HEK293 (cell line): ENCODE results near the gene DDIT4.
A peak's percentile ranks its signal among the peaks of the same experiment; 100 is the strongest.

Experiments used
- AEBP2 ChIP-seq: fragments of 450-650 bp; formaldehyde crosslinking; IDR thresholded peaks from 2 replicates; pipeline ENCODE4 v1.5.1; 2016; ENCODE audit warnings: missing biosample characterization, missing genetic modification characterization, borderline replicate concordance
- GFI1B ChIP-seq: fragments of 450-650 bp; formaldehyde crosslinking; IDR thresholded peaks from 2 replicates; pipeline ENCODE4 v1.5.1; 2016; ENCODE audit warnings: missing biosample characterization, missing genetic modification characterization
- RBAK ChIP-seq: fragments of 450-650 bp; formaldehyde crosslinking; IDR thresholded peaks from 2 replicates; pipeline ENCODE4 v1.5.1; 2016; ENCODE audit warnings: missing biosample characterization, missing genetic modification characterization
- SP3 ChIP-seq: fragments of 450-650 bp; formaldehyde crosslinking; IDR thresholded peaks from 2 replicates; pipeline ENCODE4 v1.5.1; 2016; ENCODE audit warnings: missing biosample characterization, missing genetic modification characterization
- TSHZ1 ChIP-seq: fragments of 450-650 bp; formaldehyde crosslinking; IDR thresholded peaks from 2 replicates; pipeline ENCODE4 v1.5.1; 2016; ENCODE audit warnings: missing biosample characterization, missing genetic modification characterization, borderline replicate concordance
- WT1 ChIP-seq: fragments of 450-650 bp; formaldehyde crosslinking; IDR thresholded peaks from 2 replicates; pipeline ENCODE4 v1.5.1; 2016; ENCODE audit warnings: missing biosample characterization, missing genetic modification characterization
- ZBTB11 ChIP-seq: fragments of 450-650 bp; formaldehyde crosslinking; conservative IDR thresholded peaks from 2 replicates; pipeline ENCODE4 v1.5.1; 2016; ENCODE audit warnings: low read depth, missing biosample characterization, missing genetic modification characterization
- ZBTB7A ChIP-seq: fragments of 450-650 bp; formaldehyde crosslinking; IDR thresholded peaks from 2 replicates; pipeline ENCODE4 v1.5.1; 2016; ENCODE audit warnings: low read depth, missing biosample characterization, missing genetic modification characterization
- ZBTB8A ChIP-seq: fragments of 450-650 bp; formaldehyde crosslinking; IDR thresholded peaks from 2 replicates; pipeline ENCODE4 v1.5.1; 2016; ENCODE audit warnings: missing biosample characterization, missing genetic modification characterization
- ZNF138 ChIP-seq: fragments of 450-650 bp; formaldehyde crosslinking; IDR thresholded peaks from 2 replicates; pipeline ENCODE4 v1.5.1; 2016; ENCODE audit warnings: missing biosample characterization, missing genetic modification characterization, borderline replicate concordance
- ZNF140 ChIP-seq: fragments of 450-650 bp; formaldehyde crosslinking; IDR thresholded peaks from 2 replicates; pipeline ENCODE4 v1.5.1; 2016; ENCODE audit warnings: missing biosample characterization, missing genetic modification characterization
- ZNF157 ChIP-seq: fragments of 450-650 bp; formaldehyde crosslinking; IDR thresholded peaks from 2 replicates; pipeline ENCODE4 v1.5.1; 2016; ENCODE audit warnings: missing biosample characterization, missing genetic modification characterization
- ZNF266 ChIP-seq: fragments of 450-650 bp; formaldehyde crosslinking; IDR thresholded peaks from 2 replicates; pipeline ENCODE4 v1.5.1; 2016; ENCODE audit warnings: missing biosample characterization, missing genetic modification characterization, low read depth
- ZNF341 ChIP-seq: fragments of 450-650 bp; formaldehyde crosslinking; IDR thresholded peaks from 2 replicates; pipeline ENCODE4; 2016; ENCODE audit warnings: low read depth, missing biosample characterization, missing genetic modification characterization
- ZNF354C ChIP-seq: fragments of 450-650 bp; formaldehyde crosslinking; IDR thresholded peaks from 2 replicates; pipeline ENCODE4 v1.5.1; 2016; ENCODE audit warnings: missing biosample characterization, missing genetic modification characterization, low read depth, borderline replicate concordance
- ZNF366 ChIP-seq: fragments of 450-650 bp; formaldehyde crosslinking; conservative IDR thresholded peaks from 2 replicates; pipeline ENCODE4 v1.5.1; 2016; ENCODE audit warnings: missing biosample characterization, missing genetic modification characterization
- ZNF394 ChIP-seq: fragments of 450-650 bp; formaldehyde crosslinking; IDR thresholded peaks from 2 replicates; pipeline ENCODE4 v1.5.1; 2016; ENCODE audit warnings: missing biosample characterization, missing genetic modification characterization, mild to moderate bottlenecking, moderate library complexity, borderline replicate concordance
- ZNF530 ChIP-seq: fragments of 450-650 bp; formaldehyde crosslinking; IDR thresholded peaks from 2 replicates; pipeline ENCODE4 v1.5.1; 2016; ENCODE audit warnings: low read depth, missing biosample characterization, missing genetic modification characterization
- ZNF548 ChIP-seq: fragments of 450-650 bp; formaldehyde crosslinking; IDR thresholded peaks from 2 replicates; pipeline ENCODE4 v1.5.1; 2016; ENCODE audit warnings: missing biosample characterization, missing genetic modification characterization
- ZNF560 ChIP-seq: fragments of 450-650 bp; formaldehyde crosslinking; IDR thresholded peaks from 2 replicates; pipeline ENCODE4 v1.5.1; 2017; ENCODE audit warnings: missing biosample characterization, missing genetic modification characterization, borderline replicate concordance
- ZNF580 ChIP-seq: fragments of 450-650 bp; formaldehyde crosslinking; IDR thresholded peaks from 2 replicates; pipeline ENCODE4 v1.5.1; 2016; ENCODE audit warnings: missing biosample characterization, missing genetic modification characterization
- ZNF639 ChIP-seq: fragments of 450-650 bp; formaldehyde crosslinking; IDR thresholded peaks from 2 replicates; pipeline ENCODE4 v1.5.1; 2016; ENCODE audit warnings: missing biosample characterization, missing genetic modification characterization
- ZNF654 ChIP-seq: fragments of 450-650 bp; formaldehyde crosslinking; IDR thresholded peaks from 2 replicates; pipeline ENCODE4 v1.5.1; 2016; ENCODE audit warnings: low read depth, missing biosample characterization, missing genetic modification characterization
- ZNF664 ChIP-seq: fragments of 450-650 bp; formaldehyde crosslinking; IDR thresholded peaks from 2 replicates; pipeline ENCODE4 v1.5.1; 2016; ENCODE audit warnings: missing biosample characterization, missing genetic modification characterization
- ZSCAN23 ChIP-seq: fragments of 450-650 bp; formaldehyde crosslinking; IDR thresholded peaks from 2 replicates; pipeline ENCODE4 v1.5.1; 2016; ENCODE audit warnings: missing biosample characterization, missing genetic modification characterization
- ZSCAN4 ChIP-seq: fragments of 450-650 bp; formaldehyde crosslinking; IDR thresholded peaks from 2 replicates; pipeline ENCODE4 v1.5.1; 2017; ENCODE audit warnings: missing biosample characterization, missing genetic modification characterization
- ZXDB ChIP-seq: fragments of 450-650 bp; formaldehyde crosslinking; IDR thresholded peaks from 2 replicates; pipeline ENCODE4 v1.5.1; 2016; ENCODE audit warnings: missing biosample characterization, missing genetic modification characterization

Gene DDIT4

GRCh38 chr10:72249176-72249862 lies 24.4 kb upstream of the DDIT4 start (continued):
- TF ChIP-seq AEBP2 (tag by site-specific recombination) = 0 out of 2 replicates have a peak, but pooled peaks have one; percentile 85
- 0 out of 2 replicates have a peak, but pooled peaks have one; percentile 21 for TF ChIP-seq WT1 (tag by site-specific recombination)
- peak; percentile 53; the same call in 1 of the 2 replicates for TF ChIP-seq TSHZ1 (tag by site-specific recombination)
- TF ChIP-seq ZNF654 (tag by site-specific recombination) = peak; percentile 53
- peak; percentile 38; the same call in 1 of the 2 replicates for TF ChIP-seq ZNF548 (tag by site-specific recombination)
- peak; percentile 98 for TF ChIP-seq ZNF138 (tag by site-specific recombination)
- TF ChIP-seq ZNF580 (tag by site-specific recombination) = peak; percentile 74
- TF ChIP-seq RBAK (tag by site-specific recombination) = peak; percentile 82
- 0 out of 2 replicates have a peak, but pooled peaks have one; percentile 52 for TF ChIP-seq ZNF530 (tag by site-specific recombination)
- 0 out of 2 replicates have a peak, but pooled peaks have one; percentile 32 for TF ChIP-seq SP3
- peak; percentile 99 for TF ChIP-seq ZNF394 (tag by site-specific recombination)
- TF ChIP-seq GFI1B (tag by site-specific recombination) = peak; percentile 69; the same call in 1 of the 2 replicates
- peak; percentile 93 for TF ChIP-seq ZNF560 (tag by site-specific recombination)
- peak; percentile 98 for TF ChIP-seq ZNF140 (tag by site-specific recombination)
- peak; percentile 93 for TF ChIP-seq ZNF266 (tag by site-specific recombination)
- peak; percentile 49; the same call in 1 of the 2 replicates for TF ChIP-seq ZNF366
- TF ChIP-seq ZBTB8A (tag by site-specific recombination) = peak; percentile 89
- TF ChIP-seq ZNF341 = peak; percentile 41; the same call in 1 of the 2 replicates
- TF ChIP-seq ZXDB (tag by site-specific recombination) = peak; percentile 78
- peak; percentile 69; the same call in 1 of the 2 replicates for TF ChIP-seq ZSCAN23 (tag by site-specific recombination)
- TF ChIP-seq ZSCAN4 (tag by site-specific recombination) = 0 out of 2 replicates have a peak, but pooled peaks have one; percentile 14
- TF ChIP-seq ZNF157 (tag by site-specific recombination) = peak; percentile 55
- TF ChIP-seq ZBTB11 (tag by site-specific recombination) = peak; percentile 90
- TF ChIP-seq ZNF354C (tag by site-specific recombination) = 0 out of 2 replicates have a peak, but pooled peaks have one; percentile 58
- TF ChIP-seq ZNF639 = peak; percentile 72; the same call in 1 of the 2 replicates
- TF ChIP-seq ZNF664 (tag by site-specific recombination) = peak; percentile 88
- TF ChIP-seq ZBTB7A (tag by site-specific recombination) = 0 out of 2 replicates have a peak, but pooled peaks have one; percentile 39
